GM19395 (cell line): Measurements from ENCODE around the gene CAMTA1.

ENCODE experiments used
- ATAC-seq: cut with Tn5 transposase; IDR thresholded peaks from one replicate; pipeline ENCODE4 v1.9.1; 2021; ENCODE audit warnings: mild to moderate bottlenecking, moderate library complexity; ENCODE audit not compliant: unreplicated experiment

CAMTA1 gene

DNA sequence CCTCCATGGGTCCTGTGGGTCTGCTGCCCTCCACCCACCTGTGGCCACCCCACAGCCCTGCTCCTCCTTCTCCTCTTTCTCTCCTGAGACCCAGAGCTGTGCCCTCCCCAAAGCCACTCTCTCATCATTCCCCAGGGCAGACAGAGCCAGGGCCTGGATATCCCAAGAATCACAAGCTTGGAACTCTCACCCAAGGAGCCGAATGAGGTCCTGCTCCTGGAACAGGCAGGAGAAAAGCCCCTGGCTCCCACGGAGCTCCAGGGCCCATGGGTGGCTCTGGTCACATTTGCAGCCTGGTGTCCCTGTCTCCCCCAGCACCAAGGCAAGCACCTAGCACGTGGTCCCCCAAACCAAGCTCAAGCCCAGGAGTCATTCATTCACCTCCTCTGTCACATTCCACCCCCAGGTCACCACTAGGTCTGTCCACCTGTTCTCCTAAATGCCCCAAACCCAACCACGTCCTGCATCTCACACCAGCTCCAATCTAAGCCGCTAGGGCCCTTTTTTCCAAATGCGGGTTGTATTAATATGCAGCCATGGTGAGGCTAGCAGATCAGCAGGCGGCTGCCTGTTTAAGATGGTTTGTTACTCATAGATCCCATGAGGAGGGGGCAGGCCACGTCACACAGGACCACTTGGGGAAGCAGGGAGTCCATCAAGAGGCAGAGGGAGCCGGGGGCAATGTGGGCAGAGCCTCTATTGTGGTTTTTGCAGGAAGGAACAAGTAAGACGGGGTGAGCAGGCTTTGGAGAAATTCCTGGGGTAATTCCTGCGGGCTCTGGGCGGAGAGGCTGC is 770.3 kb downstream of the CAMTA1 start:
- ATAC-seq: no peak

DNA sequence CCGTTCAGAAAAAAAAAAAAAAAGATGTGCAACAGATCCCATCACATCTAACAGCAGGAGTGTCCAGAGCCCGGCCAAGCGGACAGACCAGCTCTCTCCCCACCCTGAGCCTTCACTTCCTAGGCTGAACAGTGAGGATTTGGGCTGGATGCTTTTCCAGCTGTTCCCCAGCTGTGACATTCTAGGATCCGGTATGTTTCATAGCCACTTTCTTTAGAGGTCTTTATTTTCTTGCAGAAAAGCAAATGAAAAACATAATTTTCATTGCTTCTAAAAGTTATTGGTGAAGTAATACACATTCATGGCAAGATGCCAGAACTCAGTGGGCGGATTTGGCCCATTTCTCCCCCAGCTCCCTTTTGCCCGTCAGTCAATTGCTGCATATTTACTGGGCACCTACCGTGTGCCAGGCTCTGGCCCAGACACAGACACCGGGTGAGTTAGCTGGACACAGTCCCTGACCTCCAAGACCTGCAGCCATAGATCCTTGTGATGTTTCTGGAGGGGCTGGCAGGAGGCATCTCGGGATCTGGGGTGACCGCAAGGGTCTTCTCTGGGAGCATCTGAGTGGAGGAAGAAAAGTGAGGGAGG is 772.1 kb downstream of the CAMTA1 start:
- no peak for ATAC-seq

DNA sequence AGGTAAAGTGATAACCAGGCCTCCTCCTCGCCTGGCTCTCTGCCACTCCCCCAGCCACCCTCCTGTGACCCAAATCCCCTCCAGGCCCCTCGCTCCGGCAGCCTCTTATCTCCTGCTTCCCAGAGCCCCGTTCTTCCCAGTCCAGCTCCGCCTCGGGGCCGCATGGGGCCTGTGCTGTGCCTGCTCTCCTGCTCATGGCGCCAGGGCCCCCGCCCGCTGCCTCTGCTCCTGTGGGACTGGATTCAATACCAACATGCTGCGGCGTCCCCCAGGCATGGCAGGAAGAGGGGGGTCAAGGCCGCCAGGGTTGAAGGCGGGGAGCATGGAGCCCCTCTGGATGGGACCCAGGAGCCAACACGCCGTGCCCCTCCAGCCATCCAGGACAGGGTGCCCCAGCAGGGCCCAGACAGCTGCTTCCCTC is 772.8 kb downstream of the CAMTA1 start:
- ATAC-seq: no peak

DNA sequence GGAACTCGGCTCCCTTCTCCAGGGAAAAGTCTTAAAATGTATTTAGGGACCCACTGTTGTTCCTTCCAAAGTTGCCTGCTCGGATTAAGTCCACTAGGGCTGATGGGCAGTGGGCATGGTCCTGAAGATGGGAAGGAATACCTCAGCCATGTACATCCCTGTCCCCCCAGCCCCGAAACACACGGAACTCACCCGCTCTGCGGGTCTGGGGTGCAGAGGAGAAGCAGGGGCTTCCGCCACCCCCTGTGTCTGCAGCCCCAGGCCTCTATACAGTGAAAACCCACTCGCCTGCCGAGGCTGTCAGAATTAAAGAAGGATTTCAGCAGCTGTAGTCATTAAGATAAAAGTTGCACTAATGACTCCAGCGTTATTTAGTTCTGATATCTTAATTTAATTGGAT is 773.2 kb downstream of the CAMTA1 start:
- no peak for ATAC-seq

GRCh38 chr1:7558921-7559869 is 773.9 kb downstream of the CAMTA1 start:
- ATAC-seq: no peak

DNA sequence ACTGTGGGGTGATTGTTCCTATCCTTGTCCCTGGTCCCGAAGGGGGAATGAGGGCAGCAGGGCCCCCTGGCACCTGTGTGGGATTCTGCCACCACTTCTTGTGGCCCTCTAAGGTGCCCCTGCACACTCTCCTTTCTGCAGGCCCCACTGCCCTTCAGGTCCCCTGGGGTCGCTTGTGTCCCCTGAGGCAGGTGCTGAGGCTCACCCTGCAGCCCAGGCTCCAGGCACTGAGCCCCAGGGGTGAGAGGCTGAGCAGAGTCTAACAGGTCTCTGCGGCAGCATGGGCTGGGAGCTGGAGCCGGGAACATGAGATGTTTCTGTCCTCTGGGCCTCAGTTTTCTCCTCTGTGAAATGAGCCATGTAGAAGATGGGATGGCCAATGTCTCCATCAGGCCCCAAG is 774.9 kb downstream of the CAMTA1 start:
- no peak for ATAC-seq

- ATAC-seq: no peak
Observed at GRCh38 chr1:7560601-7561181, 775.4 kb downstream of the CAMTA1 start.

- ATAC-seq: no peak
Observed at GRCh38 chr1:7561331-7561921, 776.2 kb downstream of the CAMTA1 start.

GRCh38 chr1:7561936-7562728 is 776.9 kb downstream of the CAMTA1 start:
- ATAC-seq: no peak

DNA sequence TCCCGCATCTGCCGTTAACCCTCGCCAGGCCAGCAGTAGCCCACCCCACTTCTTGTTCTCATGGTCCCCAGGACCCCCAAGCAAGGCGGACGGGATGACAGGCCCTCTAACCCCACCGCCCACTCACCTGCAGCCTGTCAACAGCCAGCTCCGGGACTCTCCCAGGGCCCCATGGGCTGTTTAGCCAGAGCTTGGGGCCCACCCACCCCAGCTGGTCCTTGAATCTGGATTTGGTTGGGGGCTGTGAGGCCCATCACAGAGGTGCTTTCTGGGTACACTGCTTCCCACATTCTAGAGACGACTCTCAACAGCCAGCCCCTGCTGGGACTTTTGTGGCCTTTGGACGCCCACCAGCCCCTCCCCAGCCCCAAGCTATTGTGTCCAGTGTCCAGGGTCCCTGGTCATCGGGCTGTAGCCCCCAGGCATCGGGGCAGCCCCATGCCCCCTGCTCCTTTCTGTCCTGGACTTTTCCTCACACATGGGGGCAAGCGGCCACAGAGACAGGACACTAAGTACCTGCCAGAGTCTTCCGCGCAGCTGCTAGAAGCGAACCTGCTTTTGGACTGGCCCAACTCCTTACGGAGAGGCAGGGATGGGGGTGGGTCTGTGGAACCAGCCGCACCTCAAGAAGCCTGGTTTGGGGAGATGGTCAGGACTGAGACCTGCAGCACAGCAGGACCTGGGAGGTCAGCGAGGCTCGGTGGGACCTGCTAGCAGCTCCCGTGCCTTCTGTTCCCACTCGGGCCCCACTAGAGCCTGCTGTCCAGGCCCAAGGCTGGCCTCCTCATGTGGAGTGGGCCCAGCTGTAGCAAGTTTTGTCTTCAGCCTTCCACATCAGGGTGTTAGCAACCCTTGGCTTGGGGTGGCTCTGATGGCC is 777.7 kb downstream of the CAMTA1 start:
- ATAC-seq: no peak

GRCh38 chr1:7564137-7564536 is 778.9 kb downstream of the CAMTA1 start:
- ATAC-seq: no peak

DNA sequence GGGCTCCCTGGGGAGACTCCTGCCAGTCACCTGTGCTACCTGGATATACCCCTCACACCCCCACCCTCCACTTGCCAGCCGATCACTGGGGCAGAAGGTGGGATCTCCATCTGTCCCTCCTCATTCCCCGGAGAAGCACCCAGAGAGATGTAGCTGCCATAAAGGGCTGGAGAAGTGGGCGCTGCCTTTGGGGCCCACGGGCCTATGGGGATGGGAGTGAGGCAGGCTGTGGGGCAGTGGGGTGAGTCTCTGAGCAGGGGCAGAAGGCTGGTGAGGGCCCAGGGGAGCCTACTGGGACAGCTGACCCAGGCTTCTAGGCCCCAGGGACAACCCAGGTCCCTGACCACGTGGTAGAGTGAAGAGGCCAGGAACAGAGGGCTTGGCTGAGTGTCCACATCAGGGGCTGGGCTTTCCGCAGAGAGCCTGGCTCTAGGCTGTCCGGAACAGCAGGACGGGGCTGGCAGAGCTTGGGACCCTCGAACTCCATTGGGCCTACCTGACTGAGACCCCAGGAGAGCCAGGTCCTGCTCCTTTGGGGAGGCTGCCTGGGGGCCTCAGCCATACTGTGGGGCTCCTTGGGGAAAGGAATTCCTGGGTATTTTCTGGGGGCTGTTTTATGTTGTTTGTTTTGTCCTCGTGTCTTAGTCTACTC is 780.0 kb downstream of the CAMTA1 start:
- no peak for ATAC-seq

GRCh38 chr1:7566417-7567375 is 781.4 kb downstream of the CAMTA1 start:
- no peak for ATAC-seq

DNA sequence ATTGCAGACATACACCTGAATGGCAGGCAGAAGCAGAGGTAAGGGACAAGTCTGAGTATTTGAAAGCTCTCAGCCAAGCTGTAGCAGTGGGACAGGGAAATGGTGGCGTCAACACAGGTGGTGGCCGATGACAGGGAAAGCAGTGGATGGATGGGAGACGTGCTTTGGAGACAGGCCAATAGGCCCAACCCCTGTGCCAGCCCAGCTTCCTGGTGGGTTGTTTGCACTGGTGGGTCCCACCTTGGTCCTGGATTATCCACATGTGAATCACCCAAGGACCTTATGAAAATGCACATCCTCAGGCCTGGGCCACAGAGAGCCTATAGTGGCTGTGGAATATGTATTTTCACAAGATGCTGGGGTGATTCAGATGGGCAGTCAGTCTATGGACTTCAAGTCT is 782.1 kb downstream of the CAMTA1 start:
- no peak for ATAC-seq

GRCh38 chr1:7568053-7568452 is 782.8 kb downstream of the CAMTA1 start:
- ATAC-seq: no peak

- ATAC-seq: no peak
Observed at GRCh38 chr1:7568901-7569524, 783.8 kb downstream of the CAMTA1 start.

DNA sequence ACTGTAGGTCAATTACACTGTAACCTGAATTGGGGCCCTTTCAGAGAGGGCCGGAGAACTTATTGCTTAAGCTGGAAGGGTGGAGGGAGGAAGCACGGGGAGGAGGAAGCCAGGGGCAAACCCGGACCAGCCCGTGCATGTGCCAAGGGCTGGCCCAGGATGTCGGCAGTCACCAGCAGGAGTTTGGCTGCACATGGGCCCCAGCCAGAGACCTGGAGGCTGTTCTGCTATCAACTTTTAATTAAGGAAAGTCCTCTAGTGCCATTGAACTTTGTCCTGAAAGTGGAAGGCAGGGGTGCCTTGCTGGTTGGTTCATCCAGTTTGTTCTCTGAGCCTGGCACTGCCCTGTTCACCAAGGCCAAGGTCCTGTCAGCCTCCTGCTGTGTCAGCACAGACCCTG is 785.1 kb downstream of the CAMTA1 start:
- no peak for ATAC-seq
